ENCODE measurements around the gene NXPE3.

Gene NXPE3

DNA sequence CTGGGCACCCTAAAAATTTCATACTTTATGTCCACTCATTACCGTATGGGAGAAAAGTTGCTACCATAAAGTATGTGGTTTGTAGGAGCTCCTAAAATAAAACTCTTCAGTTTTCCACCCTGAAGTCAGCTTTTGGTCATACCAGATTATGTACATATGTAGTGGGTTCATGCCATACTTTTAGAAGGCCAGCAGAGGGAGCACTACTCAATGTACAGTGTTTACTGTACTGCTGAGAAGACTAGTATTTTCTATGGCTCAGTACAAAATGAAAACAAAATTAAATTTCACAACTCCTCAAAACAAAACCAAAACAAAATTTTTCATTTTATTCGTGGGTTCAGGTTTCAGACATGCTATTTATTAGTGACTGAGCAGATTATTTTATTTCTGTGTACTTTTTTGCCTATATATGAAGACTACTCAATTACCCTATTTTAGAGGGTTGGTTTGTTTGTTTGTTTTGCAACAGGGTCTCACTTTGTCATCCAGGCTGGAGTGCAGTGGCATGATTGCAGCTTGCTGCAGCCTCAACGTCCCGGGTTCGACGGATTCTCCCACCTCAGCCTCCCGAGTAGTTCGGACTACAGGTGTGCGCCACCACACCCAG is 24.3 kb downstream of the NXPE3 start:
- peak; percentile 44 for DNase-seq

DNA sequence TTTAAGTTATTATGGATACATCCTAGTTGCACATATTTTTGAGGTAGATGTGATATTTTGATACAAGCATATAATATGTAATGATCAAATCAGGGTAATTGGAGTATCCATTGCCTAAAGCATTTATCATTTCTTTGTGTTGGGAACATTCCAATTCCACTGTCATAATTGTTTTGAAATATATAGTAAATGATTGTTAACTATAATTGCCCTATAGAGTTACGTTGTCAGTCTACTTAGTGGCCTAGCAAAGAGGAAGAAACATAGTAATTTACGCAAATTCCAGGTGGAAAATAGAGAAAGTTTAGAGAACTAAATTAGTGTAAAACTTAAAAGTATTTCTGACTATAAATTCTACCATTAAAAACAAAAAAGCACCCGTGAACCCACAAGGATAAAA is 24.9 kb downstream of the NXPE3 start:
- no peak for DNase-seq

DNA sequence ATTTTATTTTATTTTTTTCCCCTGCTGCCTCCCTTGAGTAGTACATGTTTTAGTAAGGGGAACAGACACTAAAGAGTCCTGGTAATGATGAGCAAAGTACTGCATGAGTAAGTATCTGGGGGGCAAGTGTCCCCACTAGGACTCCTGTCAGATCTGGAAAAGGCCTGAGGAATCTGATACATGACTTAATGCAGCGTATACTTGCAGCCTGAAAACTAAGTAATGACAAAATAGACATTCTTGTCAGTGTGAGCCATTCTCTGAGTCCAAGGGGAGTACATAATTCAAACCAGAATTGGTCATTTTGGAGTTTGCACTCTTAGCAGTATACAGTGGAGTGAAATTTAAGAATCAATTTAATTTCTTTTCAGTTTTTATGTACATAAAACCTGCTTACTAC is 27.5 kb downstream of the NXPE3 start:
- DNase-seq, result no peak

DNA sequence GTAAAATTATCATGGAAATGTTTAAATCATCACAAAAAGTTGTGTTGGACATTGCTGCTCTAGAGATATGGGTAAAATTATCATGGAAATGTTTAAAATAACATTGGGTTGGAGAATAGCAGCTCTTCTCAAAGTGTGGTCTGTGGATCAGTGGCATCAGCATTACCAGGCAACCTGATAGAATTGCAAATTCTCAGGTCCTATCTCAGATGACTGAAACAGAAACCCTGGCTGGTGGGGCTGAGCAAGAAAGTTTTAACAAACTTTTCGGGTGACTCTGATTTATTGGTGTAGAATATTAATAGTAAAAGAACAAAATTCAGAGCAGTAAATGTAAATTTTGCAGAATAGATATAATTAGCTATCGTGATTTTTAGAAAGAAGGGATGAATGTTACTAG is 28.9 kb downstream of the NXPE3 start:
- no peak for DNase-seq

DNA sequence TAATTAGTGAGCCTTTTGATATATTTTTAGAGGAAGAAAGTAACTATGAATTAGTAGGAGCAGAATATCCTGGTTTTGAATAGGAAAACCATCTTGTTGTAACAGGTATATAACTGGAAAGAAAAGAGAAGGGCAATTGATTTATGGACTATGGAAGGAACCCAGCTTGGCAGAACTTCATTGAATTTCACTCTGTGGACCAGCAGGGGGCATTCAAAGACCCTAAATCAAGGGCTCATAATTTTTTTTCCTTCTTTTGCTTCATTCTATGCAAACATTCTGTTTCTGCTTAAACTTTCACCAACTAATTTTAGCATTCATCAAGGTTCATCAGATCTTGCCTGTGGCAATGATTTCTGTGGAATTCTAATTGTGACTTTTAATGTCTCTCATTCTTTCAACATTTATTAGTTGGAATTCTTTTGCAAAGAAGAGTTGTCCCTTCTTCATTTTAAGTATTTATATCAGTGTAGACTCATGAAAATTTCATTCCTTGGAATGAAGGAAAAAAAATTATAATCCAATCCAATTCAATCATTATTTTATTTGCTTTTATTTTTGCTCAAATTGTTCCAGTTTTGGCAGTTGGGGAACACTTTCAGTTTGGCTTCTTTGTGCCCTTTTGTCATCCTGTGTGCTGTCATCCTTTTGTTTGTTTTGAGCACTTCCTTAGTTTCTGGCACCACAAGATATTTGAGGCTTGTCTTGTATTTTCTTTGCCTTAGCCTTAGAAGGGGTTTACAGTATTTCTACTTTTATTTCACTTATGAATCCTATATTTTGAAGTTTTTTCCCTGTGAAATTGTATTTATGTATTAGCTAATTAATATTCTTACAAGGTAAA is 30.4 kb downstream of the NXPE3 start:
- peak; percentile 25 for DNase-seq

DNA sequence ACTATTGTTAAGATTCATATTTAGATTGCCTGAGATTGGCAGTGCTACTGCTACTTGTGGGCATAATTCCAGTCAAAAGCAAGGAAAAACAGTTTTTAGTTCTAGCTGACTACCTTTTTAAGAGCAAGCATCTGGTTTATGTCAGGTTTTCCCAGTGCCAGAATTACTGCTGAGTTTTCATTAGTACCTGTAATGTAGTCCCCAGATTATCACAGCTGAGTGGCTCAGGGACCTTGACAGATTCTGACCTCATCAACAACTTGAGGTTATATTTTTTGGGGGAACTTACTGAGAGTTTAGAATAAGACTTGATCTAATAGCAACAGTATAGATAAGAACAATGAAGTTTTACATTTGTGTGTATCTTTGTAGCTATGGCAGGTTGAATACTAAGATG is 31.0 kb downstream of the NXPE3 start:
- DNase-seq, result no peak

DNA sequence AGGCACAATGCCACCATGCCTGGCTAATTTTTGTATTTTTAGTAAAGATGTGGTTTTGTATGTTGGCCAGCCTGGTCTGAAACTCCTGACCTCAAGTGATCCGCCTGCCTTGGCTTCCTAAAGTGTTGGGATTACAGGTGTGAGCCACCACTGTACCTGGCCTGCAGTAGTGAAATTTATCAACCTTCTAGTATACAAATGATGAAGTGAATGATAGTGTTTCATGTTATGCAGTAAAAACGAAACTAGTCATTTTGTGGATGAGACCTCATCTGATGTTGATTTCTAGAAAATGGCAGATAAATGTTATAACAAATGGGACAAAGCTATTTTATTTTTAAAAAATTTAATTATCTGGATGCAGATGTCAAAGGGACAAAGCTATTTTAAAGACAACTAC is 32.9 kb downstream of the NXPE3 start:
- no peak for DNase-seq

DNA sequence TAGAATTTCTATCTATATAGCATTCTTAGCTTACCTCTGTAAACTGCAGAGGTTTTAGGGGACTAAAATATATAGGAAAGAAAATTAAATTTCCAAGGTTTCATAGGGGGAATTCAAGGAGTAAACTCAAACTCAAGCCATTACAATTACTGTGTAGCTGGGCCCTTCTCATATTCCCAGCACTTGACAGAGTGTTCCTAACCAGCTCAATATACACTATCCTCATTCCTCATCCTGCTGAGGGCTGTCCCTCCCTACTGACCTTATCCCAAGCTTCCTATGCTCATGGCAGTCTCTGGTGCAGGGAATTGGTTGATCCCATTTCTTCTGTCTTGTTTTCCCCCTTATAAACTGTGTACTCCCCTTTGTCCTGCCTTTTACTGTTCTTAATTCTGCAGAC is 33.9 kb downstream of the NXPE3 start:
- no peak for DNase-seq

DNA sequence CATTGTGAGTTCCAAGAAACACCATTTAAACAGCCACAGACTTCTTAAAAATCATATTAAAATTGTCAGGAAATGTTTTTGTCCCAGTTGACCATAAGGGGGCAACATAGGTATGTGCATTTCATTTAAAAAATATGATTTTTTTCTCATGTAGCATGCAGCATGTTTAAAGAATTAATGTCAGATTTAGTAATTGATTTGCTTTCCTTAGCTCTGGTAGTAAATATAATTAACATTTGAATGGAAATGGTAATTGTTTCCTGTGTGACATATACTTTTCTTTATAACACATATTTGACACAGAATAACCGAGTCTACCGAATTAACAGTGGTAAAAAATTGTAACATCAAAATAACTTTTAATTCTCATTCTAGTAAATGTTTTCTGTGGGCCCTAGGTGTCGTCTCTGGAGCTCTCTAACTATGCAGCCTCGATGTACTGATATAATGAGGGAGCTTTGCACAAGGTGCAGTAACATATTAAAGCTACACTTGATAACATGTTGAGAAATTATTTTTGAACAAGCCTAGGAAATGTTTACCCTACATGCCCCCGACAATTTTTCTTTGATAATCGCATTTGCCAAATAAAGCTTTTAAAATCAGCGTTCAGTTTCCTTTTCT is 34.9 kb downstream of the NXPE3 start:
- DNase-seq, result no peak

DNA sequence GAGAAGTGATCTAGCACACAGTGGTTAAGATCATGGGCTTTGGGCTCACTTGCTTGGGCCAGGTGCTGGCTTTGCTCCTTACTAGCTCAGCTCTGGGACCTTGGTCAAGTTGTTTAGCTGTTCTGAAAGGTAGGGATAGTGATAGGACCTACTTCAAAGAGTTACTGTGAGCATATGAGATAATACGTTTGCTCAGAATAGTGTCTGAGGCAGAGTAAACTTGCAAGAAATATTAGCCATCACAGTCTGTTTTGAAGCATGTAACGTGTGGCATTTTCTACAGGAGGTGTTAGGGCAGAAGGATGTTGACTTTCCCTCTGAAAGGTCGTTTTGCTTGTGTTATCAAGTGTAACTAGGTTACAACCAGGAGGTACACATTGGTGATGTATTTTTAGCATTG is 35.8 kb downstream of the NXPE3 start:
- no peak for DNase-seq

DNA sequence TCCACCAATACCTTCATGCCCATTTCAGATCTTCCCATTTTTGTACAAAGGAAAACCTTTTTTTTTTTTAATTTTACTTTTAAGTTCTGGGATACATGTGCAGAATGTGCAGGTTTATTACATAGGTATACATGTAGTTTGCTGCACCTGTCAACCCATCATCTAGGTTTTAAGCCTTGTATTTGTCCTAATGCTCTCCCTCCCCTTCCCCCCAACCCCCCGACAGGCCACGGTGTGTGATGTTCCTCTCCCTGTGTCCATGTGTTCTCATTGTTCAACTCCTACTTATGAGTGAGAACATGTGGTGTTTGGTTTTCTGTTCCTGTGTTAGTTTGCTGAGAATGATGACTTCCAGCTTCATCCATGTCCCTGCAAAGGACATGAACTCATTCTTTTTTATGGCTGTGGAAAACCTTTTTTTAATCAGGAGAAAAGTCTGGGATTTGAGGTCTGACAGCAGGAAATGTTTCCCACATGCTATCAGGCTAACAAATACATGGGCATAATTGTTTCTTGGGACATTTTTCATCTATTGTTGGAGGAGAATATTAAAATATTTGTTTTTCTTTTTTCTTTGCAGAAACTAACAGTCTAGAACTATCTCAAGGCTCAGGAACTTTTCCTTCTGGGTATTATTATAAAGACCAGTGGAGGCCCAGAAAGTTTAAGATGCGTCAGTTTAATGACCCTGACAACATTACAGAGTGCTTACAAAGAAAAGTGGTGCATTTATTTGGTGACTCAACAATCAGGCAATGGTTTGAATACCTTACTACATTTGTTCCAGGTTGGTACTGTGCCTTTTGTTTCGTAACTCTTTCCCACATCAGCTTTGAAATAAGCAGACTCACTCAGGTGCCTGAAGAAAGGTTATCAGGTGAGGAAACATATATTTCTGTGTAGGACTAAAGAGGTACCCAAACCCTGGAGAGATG is 37.5 kb downstream of the NXPE3 start:
- DNase-seq, result no peak

DNA sequence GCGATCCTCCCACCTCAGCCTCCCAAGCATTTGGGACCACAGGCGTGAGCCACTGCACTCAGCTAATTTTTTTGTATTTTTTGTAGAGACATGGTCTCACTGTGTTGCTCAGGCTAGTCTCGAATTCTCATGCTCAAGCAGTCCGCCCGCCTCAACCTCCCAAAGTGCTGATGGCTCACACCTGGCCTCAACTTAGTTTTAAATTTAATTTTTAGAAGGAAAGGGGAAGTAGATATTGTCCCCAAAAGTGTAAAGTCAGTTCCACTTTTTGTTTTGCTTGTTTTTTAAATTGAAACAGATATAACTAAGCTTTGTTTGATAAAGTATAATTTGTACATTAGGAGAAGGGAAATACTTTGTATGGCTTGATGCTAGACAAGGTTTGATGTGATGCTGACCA is 39.0 kb downstream of the NXPE3 start:
- DNase-seq, result no peak

DNA sequence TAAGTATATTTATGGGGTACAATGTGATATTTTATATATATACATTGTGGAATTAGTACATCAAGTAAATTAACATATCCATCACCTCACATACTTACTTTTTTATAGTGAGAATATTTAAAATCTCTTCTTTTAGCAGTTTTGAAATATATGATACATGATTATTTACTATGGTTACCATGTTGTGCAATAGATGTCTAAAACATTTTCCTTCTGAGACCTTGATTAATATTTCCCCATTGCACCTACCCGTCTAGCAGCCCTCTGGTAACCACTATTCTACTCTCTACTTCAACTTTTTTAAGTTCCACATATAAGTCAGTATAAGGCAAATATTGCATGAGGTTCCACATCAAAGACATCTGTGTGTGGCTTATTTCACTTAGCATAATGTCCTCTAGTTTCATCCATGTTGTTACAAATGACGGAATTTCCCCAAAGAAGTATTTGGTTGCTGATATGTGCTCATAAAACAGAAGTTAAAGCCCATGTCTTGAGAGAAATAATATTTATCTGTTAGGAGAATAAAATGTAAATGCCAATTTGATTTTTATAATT is 40.7 kb downstream of the NXPE3 start:
- DNase-seq, result no peak

DNA sequence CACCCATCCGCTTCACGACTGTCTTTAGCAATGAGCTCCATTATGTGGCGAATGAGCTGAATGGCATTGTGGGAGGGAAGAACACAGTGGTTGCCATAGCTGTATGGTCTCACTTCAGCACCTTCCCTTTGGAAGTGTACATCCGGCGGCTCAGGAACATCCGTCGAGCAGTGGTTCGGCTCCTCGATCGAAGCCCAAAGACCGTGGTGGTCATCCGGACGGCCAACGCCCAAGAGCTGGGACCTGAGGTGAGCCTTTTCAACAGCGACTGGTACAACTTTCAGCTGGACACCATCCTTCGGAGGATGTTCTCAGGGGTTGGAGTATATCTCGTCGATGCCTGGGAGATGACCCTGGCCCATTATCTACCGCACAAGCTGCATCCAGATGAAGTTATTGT is 42.5 kb downstream of the NXPE3 start:
- no peak for DNase-seq

DNA sequence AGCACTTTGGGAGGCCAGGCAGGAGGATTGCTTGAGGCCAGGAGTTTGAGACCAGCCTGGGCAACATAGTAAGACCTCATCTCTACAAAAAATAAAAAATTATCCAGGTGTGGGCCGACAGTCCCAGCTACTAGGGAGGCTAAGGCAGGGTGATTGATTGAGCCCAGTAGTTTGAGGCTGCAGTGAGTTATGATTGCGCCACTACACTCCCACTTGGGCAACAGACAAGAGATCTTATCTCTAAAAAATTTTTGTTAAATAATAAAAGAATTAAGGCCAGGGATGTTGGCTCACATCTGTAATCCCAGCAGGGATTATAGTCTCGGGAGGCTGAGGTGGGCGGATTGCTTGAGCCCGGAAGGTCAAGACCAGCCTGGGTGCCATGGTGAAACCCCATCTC is 44.5 kb downstream of the NXPE3 start:
- DNase-seq, result no peak

DNA sequence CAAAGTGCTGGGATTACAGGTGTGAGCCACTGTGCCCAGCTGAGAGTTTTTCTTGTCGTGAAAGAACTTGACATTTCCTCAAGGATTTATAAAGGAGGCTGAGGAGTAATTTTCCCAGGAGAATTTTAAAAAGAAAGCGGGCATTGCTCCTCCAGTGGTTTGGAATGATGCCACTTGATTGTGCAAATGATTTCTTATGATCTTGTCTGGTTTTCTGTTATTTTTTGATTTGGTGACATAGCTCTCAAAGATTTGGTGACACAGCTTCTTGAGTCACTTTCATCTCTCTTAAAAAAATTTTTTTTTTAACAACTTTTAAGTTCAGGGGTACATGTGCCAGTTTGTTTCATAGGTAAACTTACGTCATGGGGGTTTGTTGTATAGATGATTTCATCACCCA is 45.7 kb downstream of the NXPE3 start:
- DNase-seq, result no peak

DNA sequence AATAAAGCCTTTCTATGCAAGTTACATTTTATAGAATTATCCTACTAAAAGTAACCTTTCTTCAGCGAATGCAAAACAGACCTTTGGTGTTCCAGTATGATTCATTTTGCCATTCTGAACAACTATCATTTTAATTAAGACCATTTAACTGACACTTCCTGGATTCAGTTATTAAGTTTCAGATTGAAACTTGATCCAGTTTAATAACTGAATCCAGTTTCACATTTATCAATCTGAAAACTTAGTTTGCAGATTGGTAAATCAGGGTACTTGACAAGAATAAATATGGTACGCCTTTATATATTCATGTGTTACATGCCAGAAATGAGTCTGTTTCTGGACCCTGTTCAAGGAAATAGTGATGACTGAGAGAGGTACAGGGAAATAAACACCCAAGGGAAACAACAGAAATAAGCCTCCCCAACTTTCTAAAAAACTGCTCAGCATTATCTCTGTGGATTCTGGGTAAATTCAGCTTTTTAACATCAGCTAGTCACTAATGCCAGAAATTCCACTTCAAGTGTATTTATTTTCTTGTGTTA is 47.0 kb downstream of the NXPE3 start:
- no peak for DNase-seq

DNA sequence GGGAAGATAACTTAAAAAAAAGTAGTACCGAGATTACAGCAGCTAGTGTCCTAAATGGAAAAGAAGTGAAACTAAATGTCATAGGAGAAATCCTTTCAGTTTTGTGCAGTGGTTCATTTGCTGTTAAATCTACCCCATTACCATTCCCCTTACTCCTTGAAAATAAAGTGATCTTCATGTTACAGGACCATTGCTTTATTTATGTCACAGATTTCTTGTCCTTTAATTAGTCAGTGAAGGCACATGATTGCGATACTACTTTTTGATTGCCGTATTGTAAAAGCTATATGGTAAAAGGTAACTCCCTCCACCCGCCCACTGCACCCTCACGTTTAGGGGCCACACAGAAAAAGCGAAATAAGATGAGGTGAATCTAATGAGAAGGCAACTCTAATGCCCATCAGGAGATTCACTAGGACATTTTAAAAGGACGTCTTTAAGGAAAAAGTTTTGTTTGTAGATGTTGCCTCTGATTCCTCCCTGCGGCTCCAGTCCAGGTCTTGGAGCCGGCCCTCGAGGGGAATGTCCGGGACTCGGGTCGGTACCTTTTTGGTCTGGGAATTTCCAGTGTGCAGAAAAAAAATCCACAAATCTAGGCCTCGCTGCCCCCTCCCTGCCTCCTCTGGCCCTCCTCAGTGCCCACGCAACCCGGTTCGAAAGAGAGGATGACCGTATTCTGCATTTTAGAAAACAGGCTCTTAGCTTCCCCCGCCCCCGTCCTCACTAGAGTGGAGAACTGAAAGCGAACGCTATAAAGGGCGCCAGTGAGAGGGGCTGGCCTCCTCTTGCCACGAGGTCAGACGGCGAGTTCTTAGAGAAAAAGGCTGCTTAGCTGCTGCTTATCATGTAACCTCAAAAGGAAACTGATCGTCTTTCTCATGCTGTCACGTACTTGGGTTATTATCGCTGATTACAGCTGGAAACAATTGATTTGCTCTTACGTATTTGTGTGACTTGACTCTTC is 48.5 kb downstream of the NXPE3 start:
- peak; percentile 87 for DNase-seq

DNA sequence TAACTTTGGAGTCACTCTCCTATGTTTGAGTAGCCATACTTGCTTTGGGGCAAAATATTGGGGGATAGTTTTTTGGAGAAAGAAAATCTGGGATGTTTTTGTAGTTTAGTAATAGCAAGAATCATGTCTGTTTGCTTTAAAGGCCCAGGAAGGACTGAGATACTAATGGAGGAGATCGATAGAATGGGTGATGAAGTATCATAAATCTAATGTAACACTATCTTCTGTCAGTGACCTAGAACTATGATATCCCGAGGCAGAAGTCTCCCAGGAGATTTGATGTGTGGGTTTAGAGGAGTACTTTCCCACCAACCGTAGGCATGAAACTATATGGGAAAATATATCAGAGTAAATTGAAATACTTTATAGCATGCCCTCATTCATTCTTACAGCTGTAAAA is 49.3 kb downstream of the NXPE3 start:
- no peak for DNase-seq

DNA sequence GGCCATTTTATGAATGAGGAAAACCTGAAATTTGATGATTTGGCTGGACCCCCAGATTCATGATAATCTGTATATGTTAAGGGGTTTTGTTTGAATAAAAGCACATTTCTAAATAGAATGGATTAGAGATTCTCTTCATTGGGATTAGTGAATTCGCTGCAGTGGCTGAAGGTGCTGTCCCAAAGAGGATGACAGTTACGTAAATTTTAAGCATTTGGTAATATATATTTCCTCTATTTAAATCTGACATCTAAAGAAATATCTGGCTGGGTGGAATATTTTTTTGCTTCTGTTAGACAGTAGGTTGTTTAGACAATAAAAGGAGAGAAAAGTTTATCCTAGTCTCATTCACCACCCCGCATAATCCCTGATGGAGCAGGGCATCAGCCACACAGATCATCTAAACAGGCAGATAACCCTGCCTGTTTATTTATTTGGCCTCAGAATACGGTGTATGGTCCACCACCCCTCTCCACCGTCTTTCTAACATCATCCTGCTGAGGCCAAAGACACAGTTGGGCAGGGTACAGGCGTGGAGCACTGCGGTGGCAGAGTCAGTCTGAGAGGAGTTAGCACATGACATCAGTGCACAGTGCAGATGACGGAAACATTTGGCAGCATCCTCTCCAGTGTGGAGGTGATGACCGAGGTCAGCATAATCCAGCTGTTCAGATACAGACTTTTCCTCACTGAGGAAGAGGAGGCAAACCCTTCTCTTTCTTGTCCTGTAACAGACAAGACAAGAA is 49.9 kb downstream of the NXPE3 start:
- DNase-seq, result peak; percentile 71

DNA sequence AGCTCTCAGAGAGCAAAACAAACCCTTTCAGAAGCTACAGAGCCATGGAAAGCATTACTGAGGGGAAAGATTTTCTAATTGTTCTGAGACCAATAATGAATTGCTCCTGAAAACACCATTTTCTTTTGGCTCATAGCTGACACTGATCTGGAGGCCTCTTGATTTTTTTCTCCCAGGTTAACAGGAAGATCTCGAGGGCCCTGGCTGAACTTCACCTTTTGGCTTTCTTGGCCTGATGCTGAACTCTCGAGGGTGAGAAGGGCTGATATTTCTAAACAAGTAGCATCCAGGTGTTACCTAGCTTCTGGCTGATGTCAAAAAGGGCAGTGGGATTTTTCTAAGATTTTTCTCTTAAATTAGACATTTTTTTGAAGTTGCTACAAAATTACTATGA is 50.4 kb downstream of the NXPE3 start:
- DNase-seq, result no peak

Measured in CD4-positive, alpha-beta T cell treated with Interferon gamma for 1 hour (primary cell).